GM19468 (cell line): ENCODE measurements around the gene MINDY3.
"Not testable (repeated sequence)": the region's sequence is repeated elsewhere in the genome, so short reads cannot be mapped to it uniquely, and the experiment has no call there.

Experiments
- ATAC-seq: cut with Tn5 transposase; IDR thresholded peaks from one replicate; pipeline ENCODE4 v1.9.1; 2021; ENCODE audit warnings: mild to moderate bottlenecking, moderate library complexity, moderate number of reproducible peaks; ENCODE audit not compliant: unreplicated experiment; ENCODE audit errors: extremely low read depth

MINDY3 gene

DNA sequence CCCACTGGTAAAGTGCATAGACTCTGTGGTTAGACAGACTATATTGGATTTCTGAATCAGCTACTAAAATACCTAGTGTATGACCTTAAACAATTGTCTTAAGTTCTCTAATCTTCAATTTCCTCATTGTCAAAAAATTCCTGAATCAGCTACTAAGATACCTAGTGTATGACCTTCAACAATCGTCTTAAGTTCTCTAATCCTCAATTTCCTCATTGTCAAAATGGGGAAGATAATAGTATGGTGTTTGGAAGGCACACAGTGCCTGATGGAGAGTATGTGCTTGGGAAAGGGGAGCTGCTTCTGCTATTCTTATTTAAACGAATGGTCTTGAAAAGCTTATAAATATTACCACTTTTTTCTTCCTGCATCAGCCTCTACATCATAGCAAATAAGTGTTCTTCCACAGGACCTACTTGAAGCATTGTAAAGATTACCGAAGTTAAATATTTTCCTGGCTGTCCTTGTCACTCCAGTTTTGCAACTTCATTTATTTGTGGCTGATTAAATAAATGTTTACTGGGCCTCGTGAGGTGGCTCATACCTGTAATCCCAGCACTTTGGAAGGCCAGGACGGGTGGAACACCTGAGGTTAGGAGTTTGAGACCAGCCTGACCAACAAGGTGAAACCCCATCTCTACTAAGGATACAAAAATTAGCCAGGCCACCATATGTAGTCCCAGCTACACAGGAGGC lies 76.2 kb downstream of the MINDY3 start:
- ATAC-seq, result no peak

DNA sequence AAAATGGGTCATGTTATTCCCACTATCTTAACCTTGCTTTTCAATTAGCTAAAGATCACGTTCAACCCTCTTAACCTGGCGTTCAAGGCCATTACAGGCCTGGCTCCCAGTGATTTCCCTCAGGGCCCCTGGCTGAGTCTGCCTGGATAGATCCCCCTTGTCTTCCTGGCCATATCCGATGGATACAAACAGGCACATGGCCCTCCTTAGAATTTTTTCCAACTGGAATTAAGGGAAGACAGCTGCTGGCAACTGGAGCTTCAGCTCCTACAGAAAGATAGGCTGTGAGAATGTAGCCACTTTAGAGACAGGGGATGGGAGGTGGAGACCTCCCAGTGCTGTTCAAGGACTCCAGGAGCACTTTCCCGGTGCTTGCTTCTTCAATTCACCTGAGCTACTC lies 77.5 kb downstream of the MINDY3 start:
- no peak for ATAC-seq

DNA sequence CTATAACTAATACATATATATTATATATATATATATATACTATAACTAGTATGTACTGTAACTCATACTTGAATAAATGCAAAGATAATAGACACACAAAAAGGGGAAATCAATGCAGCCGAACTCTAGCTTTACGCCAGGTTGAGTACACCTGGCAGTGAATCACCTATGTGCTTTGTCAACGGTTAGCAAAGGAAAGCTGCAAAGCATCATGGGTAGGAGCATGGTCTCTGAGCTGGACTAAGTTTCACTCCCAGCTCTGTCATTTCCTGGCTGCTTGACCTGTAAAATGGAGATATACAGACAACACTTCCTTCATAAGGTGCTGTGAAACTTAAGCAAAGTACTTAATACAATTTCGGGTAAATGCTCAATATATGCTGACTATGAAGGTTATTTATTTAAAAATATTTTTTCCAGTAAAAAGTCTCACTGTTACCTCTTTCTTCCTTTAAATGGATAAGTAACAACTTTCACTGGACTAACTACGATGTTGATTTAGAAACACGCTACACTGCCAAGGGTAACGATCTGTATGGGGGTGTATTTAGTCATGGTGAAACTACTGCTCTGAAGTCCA lies 78.8 kb downstream of the MINDY3 start:
- ATAC-seq, result no peak

DNA sequence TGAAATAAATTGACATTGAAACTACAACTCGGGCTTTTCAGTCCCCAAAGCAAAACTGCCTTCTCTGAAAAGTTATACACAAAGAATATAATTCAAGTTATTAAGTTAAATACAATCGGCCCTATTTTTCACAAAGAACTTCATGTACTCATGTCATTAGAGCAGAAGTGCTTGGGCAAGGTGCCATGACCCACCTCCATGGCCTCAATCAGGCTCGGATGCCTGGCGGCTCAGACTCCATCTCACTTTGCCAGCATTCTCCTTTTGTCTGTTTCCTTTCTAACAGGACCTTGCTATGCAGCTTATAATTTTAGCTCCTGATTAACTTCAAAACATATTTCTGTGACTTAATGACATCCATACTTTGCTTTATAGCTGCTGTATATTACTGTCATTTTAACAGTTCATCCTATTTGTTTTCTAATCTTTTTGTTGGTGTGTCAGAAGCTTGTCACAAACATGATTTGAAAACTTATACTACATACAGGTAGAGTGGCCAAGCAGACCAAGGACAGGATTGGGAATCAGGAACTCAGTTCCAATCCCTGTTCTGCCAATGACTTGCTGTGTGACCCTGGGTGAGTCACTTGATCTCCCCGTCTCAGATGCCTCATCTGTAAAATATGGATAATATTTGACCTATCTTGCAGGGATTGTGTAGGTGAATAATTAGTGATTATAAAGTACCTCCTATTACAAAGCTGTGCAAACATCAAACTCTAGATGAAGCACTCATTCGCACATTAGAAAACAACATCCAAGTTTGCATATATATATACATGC lies 79.8 kb downstream of the MINDY3 start:
- ATAC-seq, result no peak

DNA sequence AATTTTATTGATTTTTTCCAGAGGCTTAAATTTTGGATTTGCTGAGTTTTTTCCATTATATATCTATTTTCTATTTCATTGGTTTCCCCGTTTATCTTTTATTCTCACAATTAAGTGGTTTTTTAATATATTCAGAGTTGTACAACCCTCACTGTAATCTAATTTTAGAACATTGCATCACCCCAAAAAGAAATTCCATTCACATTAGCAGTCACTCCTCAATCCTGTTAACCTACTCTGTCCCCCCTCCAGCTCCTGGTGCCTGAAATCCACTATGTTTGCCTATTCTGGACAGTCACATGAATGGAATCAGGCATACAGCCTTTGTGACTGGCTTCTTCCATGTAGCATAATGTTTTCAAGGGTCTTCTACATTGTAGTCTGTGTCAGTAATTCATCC lies 84.8 kb downstream of the MINDY3 start:
- ATAC-seq, result no peak

DNA sequence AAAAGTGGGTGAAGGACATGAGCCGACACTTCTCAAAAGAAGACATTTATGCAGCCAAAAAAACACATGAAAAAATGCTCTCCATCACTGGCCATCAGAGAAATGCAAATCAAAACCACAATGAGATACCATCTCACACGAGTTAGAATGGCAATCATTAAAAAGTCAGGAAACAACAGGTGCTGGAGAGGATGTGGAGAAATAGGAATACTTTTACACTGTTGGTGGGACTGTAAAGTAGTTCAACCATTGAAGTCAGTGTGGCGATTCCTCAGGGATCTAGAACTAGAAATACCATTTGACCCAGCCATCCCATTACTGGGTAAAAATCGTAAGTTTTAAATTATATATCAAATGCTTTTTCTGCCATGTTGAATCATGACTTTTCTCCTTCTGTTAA lies 85.8 kb downstream of the MINDY3 start:
- not testable (repeated sequence) for ATAC-seq

DNA sequence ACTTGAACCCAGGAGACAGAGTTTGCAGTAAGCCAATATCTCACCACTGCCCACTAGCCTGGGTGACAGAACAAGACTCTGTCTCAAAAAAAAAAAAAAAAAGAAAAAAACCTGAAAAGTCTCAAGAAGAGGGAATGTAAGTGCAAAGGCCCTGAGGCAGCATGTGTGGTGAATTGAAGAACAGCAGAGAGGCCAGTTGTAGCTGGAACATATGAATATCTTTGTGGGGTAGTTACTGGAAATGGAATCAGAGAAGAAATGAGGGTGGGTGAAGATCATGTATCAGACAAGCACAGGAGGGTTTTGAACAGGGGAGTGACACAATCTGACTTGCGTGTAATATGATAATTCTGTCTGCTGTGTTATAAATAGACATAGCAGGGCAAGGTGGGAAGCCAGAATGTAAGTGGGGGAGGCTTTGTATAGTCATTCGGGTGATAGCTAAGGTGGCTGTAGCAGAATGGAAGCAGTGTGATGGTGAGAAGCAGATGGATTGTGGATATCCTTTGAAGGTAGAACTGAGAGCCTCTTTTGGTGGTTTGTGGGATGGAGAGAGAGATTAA lies 95.3 kb downstream of the MINDY3 start:
- ATAC-seq, result no peak

DNA sequence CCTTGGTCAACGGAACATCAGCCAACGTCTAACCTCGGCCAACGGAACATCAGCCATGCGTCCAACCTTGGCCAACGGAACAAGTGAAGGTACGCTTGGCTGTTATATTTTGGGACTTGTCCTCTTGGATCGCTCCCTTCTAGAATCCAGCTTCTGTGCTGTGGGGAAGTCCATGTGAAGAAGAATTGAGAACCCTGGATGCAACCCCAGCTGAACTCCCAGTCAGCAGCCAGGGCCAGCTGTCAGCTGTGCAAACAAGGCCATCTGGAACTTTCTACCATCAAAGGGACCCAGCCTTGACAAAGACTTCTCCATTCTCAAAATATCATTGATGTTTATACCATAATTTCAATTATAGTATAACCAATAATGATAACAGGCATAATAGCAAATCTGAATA lies 97.3 kb downstream of the MINDY3 start:
- ATAC-seq, result no peak

DNA sequence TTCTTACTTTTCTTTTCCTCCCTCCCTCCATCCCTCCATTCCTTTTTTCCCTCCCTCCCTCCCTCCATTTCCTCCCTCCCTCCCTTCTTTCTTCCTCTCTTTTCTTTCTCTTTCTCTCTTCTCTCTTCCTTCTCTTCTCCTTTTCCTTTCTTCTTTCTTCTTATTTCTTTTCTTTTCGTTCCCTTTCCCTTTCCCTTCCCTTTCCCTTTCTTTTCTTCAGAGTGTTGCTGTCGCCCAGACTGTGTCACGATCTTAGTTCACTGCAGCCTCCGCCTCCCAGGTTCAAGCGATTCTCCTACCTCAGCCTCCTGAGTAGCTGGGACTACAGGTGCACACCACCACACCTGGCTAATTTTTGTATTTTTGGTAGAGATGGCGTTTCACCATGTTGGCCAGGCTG lies 98.1 kb downstream of the MINDY3 start:
- not testable (repeated sequence) for ATAC-seq

DNA sequence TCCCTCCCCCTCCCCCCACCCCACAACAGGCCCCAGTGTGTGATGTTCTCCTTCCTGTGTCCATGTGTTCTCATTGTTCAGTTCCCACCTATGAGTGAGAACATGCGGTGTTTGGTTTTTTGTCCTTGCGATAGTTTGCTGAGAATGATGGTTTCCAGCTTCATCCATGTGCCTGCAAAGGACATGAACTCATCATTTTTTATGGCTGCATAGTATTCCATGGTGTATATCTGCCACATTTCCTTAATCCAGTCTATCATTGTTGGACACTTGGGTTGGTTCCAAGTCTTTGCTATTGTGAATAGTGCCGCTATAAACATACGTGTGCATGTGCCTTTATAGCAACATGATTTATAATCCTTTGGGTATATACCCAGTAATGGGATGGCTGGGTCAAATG lies 99.1 kb downstream of the MINDY3 start:
- not testable (repeated sequence) for ATAC-seq

DNA sequence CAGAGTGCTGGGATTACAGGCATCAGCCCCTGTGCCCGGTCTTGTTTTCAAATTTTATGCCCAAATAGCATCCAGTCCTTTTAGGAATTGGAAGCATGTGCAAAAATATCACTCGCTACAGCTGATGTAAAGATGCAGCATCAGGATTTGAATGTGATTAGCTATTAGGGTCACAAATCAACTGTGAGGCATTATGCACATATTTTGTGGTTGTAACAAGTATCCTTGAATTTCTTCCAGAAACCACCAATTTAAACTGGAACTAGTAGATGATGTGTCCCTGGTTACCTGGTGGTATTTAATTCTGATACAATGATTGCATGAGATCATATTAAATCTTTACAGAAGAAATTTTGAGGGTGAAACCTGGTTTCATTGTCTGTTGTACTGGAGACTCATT lies 99.6 kb downstream of the MINDY3 start:
- ATAC-seq, result no peak

DNA sequence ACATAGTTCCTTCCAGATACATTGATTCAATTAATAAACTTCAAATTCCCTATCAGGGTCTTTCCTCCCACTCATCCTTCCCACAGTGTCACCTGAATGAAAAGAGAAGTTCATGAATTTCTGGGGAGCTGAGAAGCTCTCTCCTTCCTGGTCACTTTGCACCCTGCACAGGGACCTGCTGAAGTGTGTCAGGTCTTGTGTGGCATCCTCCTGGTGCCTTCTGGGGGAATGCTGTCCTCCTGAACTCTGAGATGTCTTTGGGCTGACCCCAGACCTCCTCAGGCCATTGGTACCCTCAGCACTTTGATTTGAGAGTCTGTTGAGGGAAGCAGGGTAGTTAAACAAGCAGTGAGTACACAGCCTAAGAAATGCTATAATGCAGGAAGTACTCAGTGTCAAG lies 101.0 kb downstream of the MINDY3 start:
- no peak for ATAC-seq

DNA sequence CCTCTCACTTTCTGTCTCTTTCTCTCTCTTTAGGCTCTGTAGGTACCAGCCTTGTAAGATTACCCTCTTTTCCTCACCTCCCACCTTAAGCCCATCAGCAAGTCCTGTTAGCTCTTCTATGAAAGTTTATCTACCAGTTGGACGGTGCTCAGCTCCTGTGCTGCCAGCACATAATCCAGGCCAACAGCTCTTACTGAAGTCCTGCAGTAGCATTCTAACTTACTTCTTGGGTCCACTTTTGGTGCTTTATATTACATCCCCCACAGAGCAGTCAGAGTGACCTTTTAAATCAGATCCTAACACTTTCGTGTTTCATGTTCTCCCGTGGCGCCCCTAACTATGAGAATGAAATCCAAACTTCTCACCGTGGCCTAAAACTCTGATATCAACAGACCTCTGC lies 101.7 kb downstream of the MINDY3 start:
- no peak for ATAC-seq

DNA sequence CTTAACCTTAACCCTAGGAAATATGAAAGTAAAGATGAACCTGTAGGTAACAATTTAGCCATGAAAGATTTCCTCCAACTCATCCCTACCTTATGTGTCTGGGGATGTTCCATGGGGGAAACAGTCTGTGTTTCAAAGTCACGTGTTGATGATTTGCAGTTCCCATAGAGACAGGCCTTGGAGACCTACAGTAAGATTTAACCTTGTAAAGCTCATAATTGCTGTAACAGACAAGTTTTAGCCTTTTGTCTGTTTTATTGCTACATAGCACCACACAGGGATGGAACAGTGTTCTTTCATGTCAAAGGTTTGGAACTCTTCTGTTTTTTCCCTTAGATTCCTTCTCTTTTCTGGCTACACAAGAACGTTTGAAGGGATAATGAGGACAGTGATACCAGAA lies 105.4 kb downstream of the MINDY3 start:
- no peak for ATAC-seq

DNA sequence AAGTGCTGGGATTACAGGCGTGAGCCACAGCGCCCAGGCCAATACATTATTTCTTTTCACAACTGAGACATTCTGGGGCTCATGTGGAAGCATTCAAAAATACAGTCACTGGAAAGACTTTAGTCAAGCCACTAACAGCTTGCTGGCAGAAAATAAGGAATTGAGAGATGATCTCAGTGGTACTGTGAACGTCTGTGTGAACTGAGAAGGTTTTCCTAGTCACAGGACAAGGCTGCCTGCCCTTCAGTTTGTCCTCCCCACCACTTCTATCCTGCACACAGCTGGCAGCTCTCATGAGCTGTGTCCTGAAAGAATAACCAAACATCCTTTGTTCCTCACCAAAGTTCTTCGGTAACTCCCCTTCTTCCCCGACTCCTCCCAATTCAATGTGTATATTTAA lies 109.3 kb downstream of the MINDY3 start:
- no peak for ATAC-seq

DNA sequence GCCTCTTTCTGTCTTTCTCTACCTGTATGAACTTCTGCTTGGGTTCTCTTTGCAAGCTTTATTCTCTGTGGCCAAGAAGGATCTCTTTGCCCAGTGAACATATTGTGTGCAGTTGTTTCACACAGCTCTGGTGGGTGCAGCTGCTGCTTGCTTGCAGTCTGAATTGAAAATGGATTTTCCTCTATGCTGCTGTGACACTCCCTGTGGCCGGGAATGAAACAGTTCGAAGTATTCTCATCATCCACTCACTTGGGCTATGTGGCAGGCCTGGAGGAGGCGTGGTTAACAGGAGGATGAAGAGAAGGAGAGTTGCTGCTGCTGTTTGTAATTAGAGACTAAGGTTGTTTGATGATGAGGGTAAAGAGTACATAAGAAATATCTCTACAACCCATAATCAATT lies 112.2 kb downstream of the MINDY3 start:
- ATAC-seq, result no peak

DNA sequence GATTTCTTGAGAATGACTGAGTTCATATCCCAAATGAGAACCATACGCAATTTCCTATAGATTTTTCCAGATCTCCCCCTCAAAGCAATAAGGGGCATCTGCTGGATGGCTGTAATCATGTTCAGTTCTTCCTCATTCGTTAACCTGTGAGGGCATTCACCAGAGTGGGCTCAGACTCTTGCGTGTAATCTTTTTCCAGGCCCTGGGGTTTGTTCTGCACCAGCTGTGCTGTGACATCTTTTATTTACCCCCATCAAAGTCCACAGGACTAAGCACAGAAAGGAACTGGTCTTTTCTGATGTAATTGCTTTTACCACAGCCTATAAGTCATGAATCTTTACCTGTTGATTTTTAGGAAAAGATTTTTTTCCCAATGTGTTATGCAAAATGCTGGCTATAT lies 112.7 kb downstream of the MINDY3 start:
- no peak for ATAC-seq

DNA sequence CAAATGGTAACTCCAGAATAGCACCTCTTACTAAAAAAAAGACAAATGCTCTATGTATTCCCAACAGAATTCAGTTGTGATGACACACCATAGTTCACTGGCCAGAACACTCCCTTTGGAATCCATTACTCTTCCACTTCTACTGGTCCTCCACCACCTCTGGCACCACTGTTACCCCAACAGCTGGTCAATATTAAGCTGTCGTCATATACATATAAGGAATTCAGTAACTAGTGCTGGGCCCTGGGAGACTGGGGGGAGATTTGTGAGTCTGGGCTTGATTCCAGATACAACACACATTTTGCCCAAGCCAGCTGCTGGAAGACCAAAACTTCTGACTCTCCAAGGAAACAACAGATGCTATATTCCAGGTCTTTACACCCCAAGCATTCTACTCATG lies 114.6 kb downstream of the MINDY3 start:
- ATAC-seq, result no peak

DNA sequence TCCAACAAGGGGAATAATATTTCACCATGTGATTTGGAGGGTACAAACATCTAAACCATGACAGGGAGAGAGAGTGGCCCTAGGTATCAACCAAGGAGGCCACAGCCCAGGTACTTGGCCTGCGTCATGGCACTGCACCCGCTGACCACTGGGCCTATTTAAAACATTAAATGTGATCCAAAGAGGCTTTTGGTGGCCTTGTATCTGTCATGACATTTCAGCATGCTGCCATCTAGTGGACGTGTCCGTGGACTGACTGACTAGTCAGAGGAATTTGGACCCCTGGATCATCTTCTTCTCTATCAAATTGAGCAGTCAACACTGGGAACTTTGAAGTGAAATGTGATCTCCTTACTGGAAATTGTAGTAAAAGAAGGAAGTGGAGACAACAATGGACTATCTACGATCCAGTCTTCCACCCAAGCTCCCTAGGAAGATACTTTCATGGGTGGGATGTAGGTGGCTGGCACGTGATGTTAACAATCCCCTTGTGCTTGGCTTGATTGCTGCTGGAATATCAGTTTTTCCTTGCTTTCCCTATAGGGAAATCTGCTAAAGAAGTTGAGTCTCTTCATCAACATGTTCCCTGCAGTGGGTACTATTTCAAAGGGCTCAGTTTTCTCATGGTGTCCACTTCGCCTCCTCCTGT lies 116.0 kb downstream of the MINDY3 start:
- ATAC-seq, result no peak

DNA sequence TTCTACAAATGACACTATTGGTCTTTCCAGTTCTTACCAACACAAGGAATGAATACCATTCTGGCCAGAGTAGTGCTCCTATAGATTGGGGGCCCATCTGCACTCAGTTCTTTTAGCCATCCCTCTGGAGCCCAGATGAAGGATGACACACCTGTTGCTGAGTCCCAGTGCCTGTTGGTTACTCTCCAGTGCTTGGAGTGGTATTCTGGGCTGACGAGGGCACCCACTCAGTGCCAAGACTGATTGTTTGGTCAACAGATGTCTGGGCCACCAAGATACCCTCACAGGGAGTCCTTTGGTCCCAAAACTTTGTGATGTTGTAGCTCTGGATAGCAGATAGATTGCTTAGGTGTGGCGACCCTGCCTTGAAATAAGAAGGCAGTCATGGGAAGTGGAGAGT lies 116.9 kb downstream of the MINDY3 start:
- no peak for ATAC-seq

DNA sequence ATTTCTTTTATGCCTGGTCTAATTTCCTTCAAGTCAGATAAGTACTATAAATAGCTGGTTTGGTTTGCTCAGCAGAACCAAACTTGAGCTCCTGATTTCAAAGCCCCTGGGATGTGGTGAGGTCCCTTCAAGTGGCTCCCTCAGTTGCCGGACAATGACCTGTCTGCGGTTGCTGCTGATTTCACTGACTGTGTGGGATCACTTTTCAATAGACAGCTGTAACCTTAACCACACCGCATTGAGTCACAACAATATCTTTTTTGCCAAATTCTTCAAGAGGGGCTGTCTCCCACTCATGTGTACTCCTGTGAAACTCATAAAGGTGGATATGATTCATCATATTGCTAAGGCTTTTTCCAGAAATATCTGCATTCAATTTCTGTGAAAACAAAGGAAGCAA lies 117.5 kb downstream of the MINDY3 start:
- ATAC-seq, result no peak
